Kidney epithelial cell (primary cell): ENCODE results near the gene GOLGA5. TPM values are rescaled to one million over a fixed set of nuclear protein-coding genes. Genes with fewer than 3 reads are reported as not detected.

Experiments
- DNase-seq: peaks from one replicate; pipeline ENCODE4 v3.0.0-alpha.2; 2010; ENCODE audit warnings: low read depth
- H3K27me3 ChIP-seq: 2 replicates; pipeline ENCODE4 v1.6.0; 2011; ENCODE audit warnings: low read length; ENCODE audit not compliant: control insufficient read depth, insufficient read depth
- H3K36me3 ChIP-seq: 2 replicates; pipeline ENCODE4 v1.5.1; 2011; ENCODE audit warnings: low read length; ENCODE audit not compliant: control insufficient read depth, insufficient read depth
- H3K4me3 ChIP-seq: 2 replicates; pipeline ENCODE4 v1.5.1; 2011; ENCODE audit warnings: low read depth, mild to moderate bottlenecking, control low read depth, low read length
- CTCF ChIP-seq: IDR thresholded peaks from 2 replicates; pipeline ENCODE4 v1.5.1; 2011; ENCODE audit warnings: mild to moderate bottlenecking, moderate library complexity, low read length, control low read depth, inconsistent platforms; ENCODE audit not compliant: insufficient read depth, poor library complexity, severe bottlenecking
- total RNA-seq: library from RNA; depleted of rRNA; stranded (reverse); fragments of >200 nt; gene quantifications from 2 replicates; pipeline ENCODE4 v1.2.3, GENCODE V29; 2015

The GOLGA5 gene
- total RNA-seq, 1 donor from 2014 or later, result 41.2 TPM

GRCh38 chr14:92780444-92781232, 13.5 kb upstream of the GOLGA5 start:
- DNase-seq, result no peak
- no peak for TF ChIP-seq CTCF

GRCh38 chr14:92781350-92781749, 12.8 kb upstream of the GOLGA5 start:
- Histone ChIP-seq H3K4me3 (no peak overlapping the region), H3K27me3 (no peaks in the 10 kb centered on the region), H3K36me3 (no peaks in the 10 kb centered on the region)
- no peak for DNase-seq
- no peak for TF ChIP-seq CTCF

More at GRCh38 chr14:92780444-92781232, 13.5 kb upstream of the GOLGA5 start:
- Histone ChIP-seq H3K27me3 (no peaks in the 10 kb centered on the region), H3K4me3 (no peak overlapping the region), H3K36me3 (no peaks in the 10 kb centered on the region)

GRCh38 chr14:92783813-92784431, 10.2 kb upstream of the GOLGA5 start:
- Histone ChIP-seq H3K4me3 (no peak overlapping the region), H3K27me3 (no peaks in the 10 kb centered on the region), H3K36me3 (no peaks in the 10 kb centered on the region)
- DNase-seq, result no peak
- TF ChIP-seq CTCF, result peak; percentile 46

GRCh38 chr14:92785667-92786426, 8.3 kb upstream of the GOLGA5 start:
- H3K36me3 ChIP-seq, result no peaks in the 10 kb centered on the region
- no peak for DNase-seq
- no peak for TF ChIP-seq CTCF
- no peaks in the 10 kb centered on the region for H3K27me3 ChIP-seq
- H3K4me3 ChIP-seq, result no peak overlapping the region

GRCh38 chr14:92786427-92786756, 7.7 kb upstream of the GOLGA5 start:
- no peaks in the 10 kb centered on the region for H3K36me3 ChIP-seq
- TF ChIP-seq CTCF, result no peak
- no peak overlapping the region for H3K4me3 ChIP-seq

More at GRCh38 chr14:92786427-92786756, 7.7 kb upstream of the GOLGA5 start:
- no peak for DNase-seq
- H3K27me3 ChIP-seq, result no peaks in the 10 kb centered on the region
